NCI-H510A (cell line): ENCODE results near the gene RASGRP2.

Experiments
- DNase-seq: peaks from one replicate; lab custom pipeline; 2025; lab: John Stamatoyannopoulos, UW

Gene RASGRP2

DNA sequence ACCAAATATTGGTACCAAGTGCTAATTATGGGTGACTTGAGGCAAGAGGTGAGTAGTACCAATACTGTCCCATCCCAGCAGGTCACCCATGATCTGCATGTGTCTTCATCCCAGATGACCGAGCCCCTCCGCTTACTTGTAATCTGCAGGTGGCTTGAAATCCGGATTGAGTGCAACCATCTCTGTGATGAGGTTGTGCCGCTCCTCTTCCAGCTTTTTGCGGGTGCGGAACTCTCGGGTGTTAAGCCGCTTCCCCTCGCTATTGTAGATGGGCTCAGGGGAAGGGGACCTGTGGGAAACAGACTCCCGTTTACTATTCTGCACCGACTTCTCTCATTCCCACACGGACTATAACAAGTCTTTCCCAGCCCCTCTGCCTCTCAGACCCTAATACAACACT, 26.2 kb upstream of the RASGRP2 start:
- DNase-seq: no peak

DNA sequence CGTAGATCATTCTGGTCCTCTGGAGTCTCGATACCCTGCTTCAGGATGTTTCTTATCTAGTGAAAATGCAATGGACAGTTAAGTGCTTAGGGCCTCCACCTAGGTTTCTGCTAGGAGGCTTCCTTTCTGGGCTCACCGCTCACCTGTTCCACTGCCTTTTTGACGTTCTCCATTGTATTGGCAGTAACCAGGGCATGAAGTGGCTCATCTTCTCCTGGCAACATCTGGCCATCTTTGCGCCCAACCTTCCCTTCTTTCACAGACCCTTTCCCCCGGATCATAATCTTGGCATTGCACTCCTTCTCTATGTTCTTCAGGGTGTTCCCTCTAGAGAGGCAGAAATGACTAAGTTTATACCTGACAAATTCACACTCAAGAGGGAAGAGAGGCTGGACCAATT, 25.3 kb upstream of the RASGRP2 start:
- no peak for DNase-seq

DNA sequence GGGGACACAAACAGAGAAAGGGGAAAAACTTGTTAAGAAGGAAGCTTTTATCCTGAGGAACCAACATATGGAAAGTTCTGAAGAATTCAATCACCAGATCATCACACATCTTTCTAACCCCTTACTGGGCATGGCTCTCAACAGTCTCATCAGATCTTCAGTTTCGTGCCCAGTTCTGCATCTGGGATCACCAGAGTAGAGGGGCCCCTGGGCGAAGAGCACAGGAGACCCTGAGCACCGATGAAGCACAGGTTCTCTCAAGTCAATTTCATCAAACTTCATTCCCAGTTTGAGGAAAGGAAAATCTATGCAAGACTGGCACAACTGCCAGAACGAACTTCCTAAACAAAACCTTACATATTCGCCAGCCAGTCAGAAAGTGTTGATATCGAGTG, 24.4 kb upstream of the RASGRP2 start:
- no peak for DNase-seq

DNA sequence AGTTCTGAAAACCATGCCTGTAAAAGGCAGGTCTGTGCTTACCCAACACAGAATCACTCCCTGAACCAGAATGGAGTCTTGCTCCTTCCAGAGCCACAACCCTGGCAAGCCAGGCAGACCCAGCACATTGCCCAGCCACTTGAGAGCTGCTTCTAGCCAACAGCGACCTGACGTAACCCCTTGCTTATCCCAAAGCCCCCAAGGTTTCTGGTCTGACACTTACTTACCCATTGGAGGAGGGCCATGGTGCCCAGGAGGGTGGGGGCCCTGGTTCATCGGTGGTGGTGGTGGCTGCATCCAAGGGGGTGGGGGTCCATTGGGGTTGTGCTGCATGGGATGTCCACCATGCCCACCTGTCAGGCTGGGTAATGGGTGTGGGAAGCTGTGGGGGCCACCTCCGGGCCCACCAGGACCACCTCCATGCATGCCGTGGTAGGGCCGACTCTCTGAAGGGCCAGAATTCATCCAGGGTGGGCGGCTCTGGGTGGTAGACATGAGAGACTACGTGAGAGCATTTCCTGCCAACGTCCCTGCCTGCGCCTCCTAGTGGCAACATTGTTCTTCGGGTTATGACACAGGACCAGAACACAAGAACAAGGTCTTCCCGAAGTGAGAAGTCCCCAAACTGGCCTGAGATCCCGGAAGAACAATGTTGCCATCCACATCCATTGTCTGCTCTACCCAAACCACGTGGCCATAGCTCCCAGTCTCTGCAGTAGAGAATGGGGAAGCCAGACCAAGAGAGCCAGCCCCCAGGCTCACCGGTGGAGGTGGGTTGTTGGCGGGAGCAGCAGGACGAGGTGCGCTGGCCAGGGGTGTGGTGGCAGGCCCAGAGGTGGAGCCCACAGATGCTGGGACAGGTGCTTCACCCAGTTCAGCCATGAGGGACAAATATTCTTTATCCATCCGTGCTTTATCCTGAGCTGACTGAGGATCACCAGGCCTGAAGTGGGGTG, 23.7 kb upstream of the RASGRP2 start:
- DNase-seq: no peak

DNA sequence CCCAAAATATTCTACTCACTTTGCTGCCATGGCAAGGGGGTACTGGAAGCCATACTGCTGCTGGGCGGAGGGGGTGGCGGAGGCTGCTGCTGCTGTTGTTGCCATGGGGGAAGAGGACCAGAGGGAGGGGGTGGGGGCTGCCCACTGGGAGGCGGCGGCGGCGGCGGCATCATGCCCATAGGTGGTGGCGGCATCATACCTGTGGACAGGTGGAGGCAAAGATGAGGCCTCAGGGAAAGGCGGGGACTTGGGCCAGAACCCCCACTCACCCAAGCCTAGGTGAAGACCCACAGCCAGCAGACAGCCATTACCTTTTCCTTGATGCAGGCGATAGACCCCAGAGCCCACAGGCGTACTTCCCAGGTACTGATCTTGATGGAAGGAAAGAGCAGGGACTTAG, 22.9 kb upstream of the RASGRP2 start:
- DNase-seq: no peak

DNA sequence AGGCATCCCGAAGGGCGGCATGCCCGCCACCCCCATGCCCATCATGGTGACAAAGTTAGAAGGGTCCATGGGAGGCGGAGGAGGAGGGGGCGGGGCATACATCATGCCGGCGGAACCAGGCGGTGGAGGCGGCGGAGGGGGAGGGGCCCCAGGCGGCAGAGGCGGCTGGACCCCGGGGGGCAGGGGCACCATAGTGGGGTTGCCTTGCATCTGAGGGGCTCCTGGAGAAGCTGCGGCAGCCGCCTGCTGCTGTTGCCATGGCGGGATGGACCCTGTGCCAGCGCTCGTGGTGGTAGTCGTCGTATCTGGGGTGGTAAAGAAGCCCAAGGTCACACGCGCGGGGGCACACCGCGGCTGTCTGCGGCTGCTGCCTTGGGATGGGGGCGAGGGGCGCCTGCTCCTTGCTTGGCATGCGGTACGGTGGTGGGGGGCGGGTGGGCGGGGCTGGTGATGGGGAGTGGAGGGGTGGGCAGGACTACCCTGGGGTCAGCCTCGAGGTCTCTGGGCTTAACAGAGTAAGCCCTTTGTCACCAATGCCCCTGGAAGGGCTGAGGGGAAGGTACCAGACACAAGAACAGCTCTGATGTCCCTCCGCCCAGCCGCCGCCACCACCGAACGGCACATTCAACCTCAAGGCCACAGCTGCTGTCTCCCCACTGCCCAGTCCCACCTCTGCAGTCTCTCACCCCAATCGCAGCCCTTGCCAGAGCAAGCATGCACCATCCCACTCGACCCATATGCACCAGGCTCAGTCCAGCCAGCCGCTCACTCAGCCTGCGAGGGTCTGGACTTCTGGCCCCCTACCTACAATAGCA, 22.1 kb upstream of the RASGRP2 start:
- DNase-seq: no peak

DNA sequence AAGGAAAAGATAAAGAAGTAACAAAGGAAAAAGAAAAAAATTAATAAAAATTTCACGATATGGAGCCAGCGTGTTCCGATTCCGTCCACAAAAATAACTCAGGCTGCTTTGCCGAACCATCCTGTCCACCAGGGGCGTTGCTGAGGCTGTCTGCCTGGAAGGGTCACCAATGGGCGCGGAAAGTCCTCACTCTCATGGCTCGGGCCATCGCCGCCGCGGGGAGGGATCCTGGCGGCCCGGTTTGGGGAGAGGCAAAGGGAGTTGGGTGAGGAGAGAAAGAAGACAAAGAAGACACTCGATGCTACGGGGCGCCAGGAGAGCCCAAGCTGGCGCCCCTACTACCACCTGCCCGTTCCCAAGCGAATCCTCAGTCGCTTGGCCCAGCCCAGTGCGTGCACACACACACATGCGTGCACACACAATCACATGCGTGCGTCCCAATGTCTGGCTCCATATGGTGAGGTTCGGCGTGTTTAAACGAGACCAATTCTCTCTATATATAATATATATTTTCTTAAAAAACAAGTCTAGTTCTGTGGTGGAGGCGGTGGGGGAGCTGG, 21.4 kb upstream of the RASGRP2 start:
- no peak for DNase-seq

DNA sequence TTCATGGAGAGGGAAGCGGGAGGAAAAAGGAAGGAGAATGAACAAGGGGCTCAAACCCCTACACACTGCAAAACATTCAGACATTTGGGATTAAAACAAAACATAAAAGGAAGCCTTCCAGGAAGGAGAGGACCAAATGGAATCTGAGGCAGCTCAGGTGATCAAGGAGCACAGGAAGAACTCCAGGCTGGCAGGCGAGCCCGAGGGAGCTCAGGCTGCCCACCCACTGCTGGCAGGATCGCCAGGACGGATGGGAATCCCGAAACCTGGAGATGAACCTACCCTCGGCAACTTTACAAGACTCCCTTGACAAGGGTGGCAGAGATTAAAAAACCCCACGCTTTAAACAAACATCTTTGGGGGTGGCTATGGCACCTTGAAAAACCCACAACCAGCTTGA, 20.8 kb upstream of the RASGRP2 start:
- no peak for DNase-seq

DNA sequence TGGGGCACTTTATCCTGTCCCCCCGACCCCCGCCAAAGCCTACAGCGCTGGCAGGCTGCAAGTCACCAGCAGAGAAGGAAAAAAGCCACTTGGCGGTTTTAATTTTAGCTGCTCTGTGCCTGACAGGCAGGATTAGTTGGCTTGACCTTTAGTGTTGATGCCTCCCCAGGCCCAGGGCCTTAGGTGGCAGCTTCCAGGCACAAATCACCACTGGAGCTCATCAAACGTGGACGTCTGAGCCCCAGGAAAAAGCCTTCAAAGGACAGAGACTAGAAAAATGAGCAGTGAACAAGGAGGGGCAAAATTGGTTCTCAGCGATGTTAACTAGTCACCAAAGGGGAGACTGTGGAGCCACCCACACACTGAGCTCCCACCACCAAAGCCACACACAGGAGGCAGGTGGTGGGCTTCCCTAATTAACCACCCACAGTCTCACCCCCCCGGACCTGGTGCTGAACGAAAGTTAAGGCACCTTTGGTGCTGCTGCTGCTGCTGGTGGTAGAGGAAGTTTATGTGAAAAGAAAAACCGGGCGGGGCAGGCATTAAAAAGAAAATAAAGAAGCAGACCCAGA, 20.2 kb upstream of the RASGRP2 start:
- DNase-seq: no peak

DNA sequence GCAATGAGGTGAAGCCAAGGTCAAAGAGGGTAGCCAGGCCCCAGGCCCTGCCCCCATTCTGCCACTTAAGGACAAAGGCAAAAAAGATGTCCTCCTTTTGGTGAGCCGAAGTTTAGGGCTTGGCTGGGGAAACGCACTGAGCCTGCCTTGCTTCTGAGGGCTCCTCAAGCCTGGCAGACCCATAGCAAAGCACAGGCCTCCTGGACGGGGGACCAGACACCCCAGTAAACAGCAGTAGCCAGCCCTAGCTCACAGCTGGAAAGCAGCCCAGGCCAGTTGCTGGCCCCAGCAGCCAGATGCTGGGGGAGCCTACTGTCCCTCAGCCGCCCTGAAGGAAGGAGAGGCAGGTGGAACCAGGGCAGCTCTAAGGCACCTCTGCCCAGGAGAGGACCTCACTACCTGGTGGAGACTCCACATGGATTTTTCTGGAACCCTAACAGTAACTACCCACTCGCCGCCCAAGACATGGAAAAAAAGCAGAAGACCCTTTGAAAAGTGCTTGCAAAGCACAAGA, 19.6 kb upstream of the RASGRP2 start:
- DNase-seq: no peak

DNA sequence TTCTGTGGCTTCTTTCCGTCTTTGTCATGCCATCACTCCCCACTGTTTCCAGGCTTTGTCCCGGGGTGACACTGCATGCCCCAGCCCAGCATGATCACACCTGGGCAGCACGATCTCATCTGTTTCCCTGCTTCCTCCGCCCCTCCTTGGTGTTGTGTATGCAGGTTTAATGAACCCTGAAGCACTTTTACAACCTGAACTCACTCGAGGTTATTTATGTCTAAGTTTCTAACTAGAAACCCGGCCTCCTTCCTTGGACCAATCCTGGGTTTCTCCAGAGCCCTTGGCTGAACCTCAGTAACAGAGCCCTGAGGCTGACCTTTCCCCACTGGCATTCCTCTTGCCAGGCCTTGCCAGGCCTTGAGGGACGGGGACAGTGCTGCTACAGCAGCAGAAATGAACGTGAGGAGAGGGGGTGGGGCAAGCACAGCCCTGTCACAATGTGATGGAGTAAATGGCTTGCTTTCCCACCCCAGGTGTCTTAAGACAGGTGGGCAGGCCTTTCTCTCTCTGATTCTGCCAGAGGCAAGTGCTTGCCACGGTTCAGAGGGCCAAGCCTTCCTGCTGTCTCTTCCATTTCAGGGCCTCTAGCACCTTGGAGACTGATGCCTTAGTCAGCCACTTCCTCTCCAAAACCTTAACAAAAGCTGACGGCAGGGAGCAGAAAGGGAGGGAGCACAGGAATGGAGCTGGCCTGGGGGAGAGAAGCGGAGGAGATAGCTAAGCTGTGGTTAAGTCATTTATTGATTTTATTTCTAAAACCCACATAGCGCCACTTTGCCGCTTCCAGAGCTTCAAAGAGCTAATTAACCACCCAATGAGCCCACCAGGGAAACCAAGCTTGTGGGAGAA, 19.0 kb upstream of the RASGRP2 start:
- DNase-seq: no peak

DNA sequence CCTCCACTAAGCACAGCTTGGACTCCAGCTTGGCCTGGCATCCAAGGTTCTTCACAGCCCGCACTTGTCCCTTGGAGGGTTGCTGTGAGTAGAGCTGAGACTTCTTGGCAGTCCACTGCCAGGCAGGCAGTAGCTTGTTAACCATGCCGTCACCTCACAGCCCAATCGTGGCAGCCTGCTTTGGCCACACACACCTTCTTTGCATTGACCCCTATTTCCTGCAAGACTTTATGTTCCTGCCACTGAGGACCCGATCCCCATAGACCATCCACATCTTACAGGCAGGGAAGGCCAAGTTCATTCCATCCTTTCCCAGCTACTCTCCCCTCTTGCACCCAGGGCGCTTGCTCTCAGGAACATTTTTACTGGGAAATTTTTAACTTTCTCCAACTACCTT, 18.3 kb upstream of the RASGRP2 start:
- no peak for DNase-seq

DNA sequence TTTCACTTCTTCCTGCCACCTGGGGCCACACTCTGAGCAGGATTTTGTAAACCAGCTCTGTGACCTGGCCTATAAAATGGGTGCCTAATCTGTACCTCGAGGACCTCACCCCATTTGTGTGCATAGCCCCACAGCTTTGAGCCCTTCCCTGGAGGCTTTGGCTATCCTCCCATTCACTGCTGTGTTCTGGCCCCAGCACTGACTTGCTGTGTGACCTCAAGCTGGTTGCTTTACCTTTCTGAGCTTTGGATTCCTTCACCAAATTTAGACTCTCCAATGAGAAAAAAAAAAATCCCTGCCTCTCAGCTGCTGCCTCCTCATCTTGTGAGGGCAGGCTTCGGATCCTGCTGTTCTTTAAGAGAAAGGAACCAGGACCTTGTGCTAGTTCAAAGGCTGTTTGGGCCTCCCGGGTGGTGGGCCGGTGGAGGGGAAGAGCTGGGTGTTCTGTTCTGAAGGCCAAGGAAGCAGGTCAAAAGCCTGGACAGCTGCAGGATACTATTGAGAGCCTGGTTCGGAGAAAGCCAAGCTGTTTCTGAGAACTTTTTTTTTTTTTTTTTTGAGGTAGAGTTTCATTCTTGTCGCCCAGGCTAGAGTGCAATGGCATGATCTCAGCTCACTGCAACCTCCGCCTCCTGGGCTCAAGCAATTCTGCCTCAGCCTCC, 16.9 kb upstream of the RASGRP2 start:
- no peak for DNase-seq

DNA sequence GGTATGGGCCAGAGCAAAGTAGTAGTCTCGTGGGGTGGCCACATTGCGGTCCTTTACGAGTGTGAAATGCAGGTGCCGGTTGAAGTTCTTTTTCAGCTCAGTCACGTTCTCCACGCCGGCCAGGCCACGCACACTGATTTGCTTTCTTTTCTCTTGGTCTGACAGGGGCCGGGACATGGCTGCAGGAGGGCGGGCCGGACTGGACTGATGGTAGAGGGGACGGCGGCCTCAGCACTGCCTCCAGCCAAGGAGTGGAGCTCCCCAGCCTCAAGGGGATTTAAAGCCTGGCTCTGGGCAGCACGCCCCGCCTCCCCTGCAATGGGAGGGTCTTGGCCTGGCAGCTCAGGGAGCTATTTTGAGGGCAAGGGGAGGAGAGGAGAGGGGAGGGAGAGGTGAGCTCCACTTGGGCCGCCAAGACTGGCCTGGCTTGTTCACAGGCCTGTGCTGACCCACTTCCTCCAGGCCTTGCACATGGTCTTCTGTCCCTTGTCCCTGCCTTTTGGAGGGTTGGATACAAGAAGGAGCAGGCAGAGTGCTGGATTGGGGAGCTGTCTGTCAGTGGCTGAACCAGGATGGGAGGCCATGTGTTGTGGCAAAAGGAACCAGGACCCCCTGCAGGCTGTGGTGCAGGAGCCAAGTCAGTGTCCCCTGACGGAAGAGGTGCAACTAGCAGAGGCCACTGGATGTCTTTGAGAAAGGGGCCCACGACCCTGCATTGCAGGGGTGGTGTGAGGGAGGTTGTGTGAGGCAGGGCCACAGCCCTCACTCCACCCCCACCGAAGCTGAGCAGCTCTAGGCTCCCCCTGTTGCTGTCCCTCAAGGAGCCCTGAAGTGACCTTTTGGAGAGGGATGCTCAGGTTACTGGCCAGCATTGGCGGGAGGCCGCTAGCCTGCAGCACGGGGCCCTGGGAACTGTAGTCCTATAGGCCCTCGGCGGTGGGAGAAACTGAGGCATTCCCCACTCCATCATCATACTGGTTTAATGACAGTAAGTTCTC, 16.1 kb upstream of the RASGRP2 start, which contains the start of gene PYGM:
Gene PYGM, minus strand, starts transcription at position 253 of the 998 bp plus-strand sequence. Its CDS starts 76 bp downstream, at position 177.
- DNase-seq: no peak

DNA sequence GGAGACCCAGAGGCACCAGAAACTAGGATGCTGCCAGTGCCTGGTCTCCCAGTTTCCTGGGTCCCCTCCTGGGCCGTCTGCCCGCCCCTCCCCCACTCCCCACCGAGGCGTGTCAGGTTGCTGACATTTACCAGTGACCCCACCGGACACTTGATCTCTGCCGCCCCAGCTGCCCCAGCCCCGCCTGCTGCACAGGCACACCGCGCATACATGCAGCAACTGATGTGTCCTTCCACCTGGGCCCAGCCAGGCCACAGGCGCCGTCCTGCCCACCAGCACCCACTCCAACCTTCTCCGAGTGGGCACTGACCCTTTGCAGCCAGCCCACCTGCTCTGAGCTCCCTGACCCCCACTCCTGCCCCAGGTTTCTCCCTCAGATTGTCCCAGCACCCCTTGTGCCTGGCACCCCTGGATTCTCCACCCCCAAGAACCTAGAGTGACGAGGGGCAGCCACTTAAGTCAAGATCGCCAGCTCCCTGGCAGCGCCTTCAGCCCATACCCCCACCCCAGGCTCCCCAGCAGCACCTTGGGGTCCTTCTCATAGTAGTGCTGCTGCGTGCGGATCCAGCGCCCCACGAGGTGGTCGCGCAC, 15.3 kb upstream of the RASGRP2 start:
- DNase-seq: no peak

DNA sequence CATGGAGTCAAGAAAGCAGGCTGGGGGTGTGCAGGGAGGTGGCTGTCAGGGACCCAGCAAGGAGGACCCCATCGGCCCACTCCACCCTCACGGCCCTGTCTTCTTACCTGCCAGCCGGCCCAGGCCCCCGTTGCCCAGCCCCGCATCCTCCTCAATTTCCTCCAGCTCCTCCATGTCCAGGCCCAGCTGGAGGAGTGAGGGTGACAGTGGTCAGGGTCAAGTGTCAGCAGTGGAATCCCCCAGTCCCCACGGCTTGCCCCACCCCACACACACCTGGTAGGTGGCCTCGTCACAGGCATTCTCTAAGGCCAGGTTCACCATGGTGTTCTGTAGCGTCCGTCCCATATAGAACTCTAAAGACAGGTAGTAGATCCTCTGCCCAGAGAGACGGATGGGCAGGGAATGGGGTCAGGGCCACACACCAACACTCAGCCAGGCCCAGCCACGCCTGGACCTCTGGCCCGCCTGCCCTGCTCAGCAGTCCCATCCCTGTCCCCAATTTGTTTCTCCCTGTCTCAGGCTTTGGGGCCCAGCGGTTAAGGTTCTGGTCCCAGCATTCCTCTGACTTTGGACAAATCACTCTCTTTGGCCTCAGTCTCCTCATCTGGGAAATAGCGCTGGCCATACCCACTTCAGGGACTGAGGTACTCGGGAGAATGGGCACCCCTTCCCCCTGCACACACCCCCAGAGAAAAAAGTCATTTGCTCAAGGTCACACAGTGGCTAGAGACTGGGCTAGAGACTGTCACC, 14.6 kb upstream of the RASGRP2 start:
- no peak for DNase-seq

DNA sequence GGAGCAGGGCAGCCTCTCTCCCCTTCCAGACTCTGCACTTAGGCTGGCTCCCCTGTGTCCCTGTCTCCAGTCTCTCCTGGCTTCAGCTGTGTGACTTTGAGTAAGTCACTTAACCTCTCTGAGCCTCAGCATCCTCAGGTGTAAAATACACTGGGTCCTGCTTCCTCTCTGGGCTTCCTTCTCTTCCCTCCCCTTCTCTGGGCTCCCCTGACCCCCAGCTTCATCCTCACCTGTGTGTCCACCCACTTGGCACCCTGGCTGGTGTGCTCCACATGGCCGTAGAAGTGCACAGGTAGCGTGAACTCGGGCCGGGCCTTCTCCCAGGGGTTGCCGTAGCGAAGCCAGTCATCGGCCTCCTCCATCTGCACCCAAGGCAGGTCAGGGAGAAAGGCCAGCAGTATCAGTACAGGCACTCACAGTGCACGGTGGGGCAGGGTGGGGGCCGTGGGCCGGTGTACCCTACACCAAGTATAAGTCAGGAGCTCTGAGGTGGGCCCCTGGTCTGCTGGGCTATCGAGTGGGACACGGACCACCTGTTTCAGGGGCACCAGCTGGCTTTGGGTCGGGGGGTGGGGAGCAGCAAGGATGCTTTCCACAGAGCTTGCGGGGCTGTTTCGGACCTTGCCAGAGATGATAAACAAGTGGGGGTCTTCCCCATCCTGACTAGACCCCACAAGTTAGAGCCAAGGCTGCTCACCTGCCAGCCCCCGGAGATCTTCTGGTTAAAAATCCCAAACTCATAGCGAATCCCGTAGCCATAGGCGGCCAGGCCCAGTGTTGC, 13.8 kb upstream of the RASGRP2 start:
- no peak for DNase-seq
